GM10248 (cell line): Measurements from ENCODE around the gene PRDM16.

Experiments
- CTCF ChIA-PET: fragments of 300-600 bp; sonication (Branson Sonifier 250); formaldehyde crosslinking; extraction: SDS; loops from one replicate; lab custom pipeline; 2021; ENCODE audit warnings: antibody characterized with exemption; lab: Yijun Ruan, JAX
- POLR2A ChIA-PET: fragments of 350-650 bp; sonication (Branson Sonifier 250); formaldehyde crosslinking; extraction: SDS; loops from one replicate; lab custom pipeline; 2020; ENCODE audit warnings: antibody characterized with exemption; lab: Yijun Ruan, JAX
- DNase-seq: peaks from one replicate; pipeline ENCODE4 v3.0.0; 2012; ENCODE audit errors: extremely low spot score
- CTCF ChIP-seq: IDR thresholded peaks from 2 replicates; pipeline ENCODE4 v1.5.1; 2012; ENCODE audit warnings: mild to moderate bottlenecking, low read depth; ENCODE audit errors: extremely low read depth, missing control alignments, control extremely low read depth

Gene PRDM16

GRCh38 chr1:3349968-3350299 lies 280.9 kb downstream of the PRDM16 start:
- ChIA-PET POLR2A (no interaction called here), CTCF (no interaction called here)
- TF ChIP-seq CTCF: no peak
- no peak for DNase-seq

- POLR2A ChIA-PET: no interaction called here
- CTCF ChIA-PET: no interaction called here
- DNase-seq: no peak
- TF ChIP-seq CTCF: no peak
These were observed 281.7 kb downstream of the PRDM16 start for GRCh38 chr1:3350506-3351261.

- CTCF ChIA-PET: no interaction called here
- TF ChIP-seq CTCF: no peak
- no peak for DNase-seq
- POLR2A ChIA-PET: no interaction called here
These were observed 282.7 kb downstream of the PRDM16 start for GRCh38 chr1:3351449-3352298.

- DNase-seq: no peak
- TF ChIP-seq CTCF: no peak
- ChIA-PET CTCF (no interaction called here), POLR2A (no interaction called here)
These were observed 283.4 kb downstream of the PRDM16 start for GRCh38 chr1:3352299-3352951.

- POLR2A ChIA-PET: no interaction called here
- no peak for DNase-seq
- CTCF ChIA-PET: no interaction called here
- no peak for TF ChIP-seq CTCF
These were observed 283.9 kb downstream of the PRDM16 start for GRCh38 chr1:3352952-3353331.

GRCh38 chr1:3353876-3354275 lies 284.9 kb downstream of the PRDM16 start:
- POLR2A ChIA-PET: no interaction called here
- CTCF ChIA-PET: no interaction called here
- no peak for DNase-seq
- no peak for TF ChIP-seq CTCF
